ENCODE measurements around the gene FOXN3.

DNA sequence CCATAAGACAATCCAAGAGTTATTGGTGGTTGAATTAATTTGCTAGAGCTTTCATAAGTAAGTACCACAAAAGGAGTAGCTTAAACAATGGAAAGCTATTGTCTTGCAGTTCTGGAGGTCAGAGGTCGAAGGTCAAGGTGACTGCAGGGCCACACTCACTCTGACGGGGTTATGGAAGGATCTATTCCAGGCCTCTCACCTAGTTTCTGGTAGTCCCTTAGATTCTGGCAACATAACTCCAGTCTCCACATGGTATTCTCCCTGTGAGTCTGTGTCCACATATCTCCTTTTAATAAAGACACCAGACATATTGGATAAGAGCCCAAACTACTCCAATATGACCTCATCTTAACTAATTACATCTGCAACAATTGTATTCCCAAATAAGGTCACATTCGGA, 273.4 kb downstream of the FOXN3 start:
- TF ChIP-seq, protein P1, sequence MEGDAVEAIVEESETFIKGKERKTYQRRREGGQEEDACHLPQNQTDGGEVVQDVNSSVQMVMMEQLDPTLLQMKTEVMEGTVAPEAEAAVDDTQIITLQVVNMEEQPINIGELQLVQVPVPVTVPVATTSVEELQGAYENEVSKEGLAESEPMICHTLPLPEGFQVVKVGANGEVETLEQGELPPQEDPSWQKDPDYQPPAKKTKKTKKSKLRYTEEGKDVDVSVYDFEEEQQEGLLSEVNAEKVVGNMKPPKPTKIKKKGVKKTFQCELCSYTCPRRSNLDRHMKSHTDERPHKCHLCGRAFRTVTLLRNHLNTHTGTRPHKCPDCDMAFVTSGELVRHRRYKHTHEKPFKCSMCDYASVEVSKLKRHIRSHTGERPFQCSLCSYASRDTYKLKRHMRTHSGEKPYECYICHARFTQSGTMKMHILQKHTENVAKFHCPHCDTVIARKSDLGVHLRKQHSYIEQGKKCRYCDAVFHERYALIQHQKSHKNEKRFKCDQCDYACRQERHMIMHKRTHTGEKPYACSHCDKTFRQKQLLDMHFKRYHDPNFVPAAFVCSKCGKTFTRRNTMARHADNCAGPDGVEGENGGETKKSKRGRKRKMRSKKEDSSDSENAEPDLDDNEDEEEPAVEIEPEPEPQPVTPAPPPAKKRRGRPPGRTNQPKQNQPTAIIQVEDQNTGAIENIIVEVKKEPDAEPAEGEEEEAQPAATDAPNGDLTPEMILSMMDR (IDR thresholded peaks at IDR 0.05), result no peak
- TF ChIP-seq POLR2AphosphoS5 (IDR thresholded peaks at IDR 0.05; ENCODE audit: low read depth, low read length) (no peak), TCF7L2 (IDR thresholded peaks at IDR 0.05; ENCODE audit: low read depth, low read length) (no peak), SIN3A (IDR thresholded peaks at IDR 0.05; ENCODE audit: borderline replicate concordance, insufficient read depth, low read depth, low read length) (no peak)
